GM19452 (cell line): ENCODE data around the gene TOP2B.

ENCODE experiments used
- ATAC-seq: cut with Tn5 transposase; IDR thresholded peaks from one replicate; pipeline ENCODE4 v1.9.1; 2021; ENCODE audit not compliant: unreplicated experiment

TOP2B gene

GRCh38 chr3:25566358-25566920 is 98.3 kb downstream of the TOP2B start:
- no peak for ATAC-seq

GRCh38 chr3:25565807-25566206 is 98.9 kb downstream of the TOP2B start:
- ATAC-seq: no peak

- ATAC-seq: no peak
Observed at GRCh38 chr3:25564075-25564474, 100.6 kb downstream of the TOP2B start.

GRCh38 chr3:25563601-25564000 is 101.1 kb downstream of the TOP2B start:
- ATAC-seq: no peak

- no peak for ATAC-seq
Observed at GRCh38 chr3:25558796-25559195, 105.9 kb downstream of the TOP2B start.

- no peak for ATAC-seq
Observed at GRCh38 chr3:25558121-25558520, 106.6 kb downstream of the TOP2B start.

- no peak for ATAC-seq
Observed at GRCh38 chr3:25557694-25558093, 107.0 kb downstream of the TOP2B start.

- ATAC-seq: no peak
Observed at GRCh38 chr3:25556447-25556846, 108.3 kb downstream of the TOP2B start.

- no peak for ATAC-seq
Observed at GRCh38 chr3:25555695-25556437, 108.8 kb downstream of the TOP2B start.

- ATAC-seq: no peak
Observed at GRCh38 chr3:25554376-25554775, 110.3 kb downstream of the TOP2B start.

GRCh38 chr3:25552251-25552650 is 112.5 kb downstream of the TOP2B start:
- no peak for ATAC-seq

GRCh38 chr3:25548836-25549235 is 115.9 kb downstream of the TOP2B start:
- ATAC-seq: no peak

GRCh38 chr3:25547943-25548674 is 116.6 kb downstream of the TOP2B start:
- no peak for ATAC-seq
